Renal cortical epithelial cell (primary cell): Measurements from ENCODE around the gene CSTA. TPM values are rescaled to one million over a fixed set of nuclear protein-coding genes. Genes with fewer than 3 reads are reported as not detected.

Experiments used
- DNase-seq: peaks from one replicate; pipeline ENCODE4 v3.0.0-alpha.2; 2011; ENCODE audit warnings: low read depth
- total RNA-seq: library from RNA; depleted of rRNA; stranded (reverse); fragments of >200 nt; gene quantifications from 2 replicates; pipeline ENCODE4 v1.2.3, GENCODE V29; 2014

Gene CSTA
- total RNA-seq, 1 donor from 2014 or later = not detected

- DNase-seq = no peak
These were observed 2.7 kb upstream of the CSTA start for GRCh38 chr3:122322095-122323075.

GRCh38 chr3:122325769-122326168 is 721 bp downstream of the CSTA start:
- no peak for DNase-seq

GRCh38 chr3:122331886-122332285 is 6.8 kb downstream of the CSTA start:
- no peak for DNase-seq

GRCh38 chr3:122332551-122332950 is 7.5 kb downstream of the CSTA start:
- DNase-seq = no peak

GRCh38 chr3:122342803-122343202 is 17.8 kb downstream of the CSTA start:
- no peak for DNase-seq

- no peak for DNase-seq
These were observed 18.6 kb downstream of the CSTA start for GRCh38 chr3:122343654-122344053.

- peak; percentile 26 for DNase-seq
These were observed 24.1 kb downstream of the CSTA start for GRCh38 chr3:122349171-122349570.

- DNase-seq = peak; percentile 72
These were observed 25.9 kb downstream of the CSTA start for GRCh38 chr3:122350814-122351418.

- DNase-seq = no peak
These were observed 26.6 kb downstream of the CSTA start for GRCh38 chr3:122351612-122352011.

GRCh38 chr3:122353215-122353614 is 28.2 kb downstream of the CSTA start:
- no peak for DNase-seq

- no peak for DNase-seq
These were observed 28.9 kb downstream of the CSTA start for GRCh38 chr3:122353893-122354401.

- no peak for DNase-seq
These were observed 30.6 kb downstream of the CSTA start for GRCh38 chr3:122355612-122356011.

- DNase-seq = peak; percentile 52
These were observed 31.4 kb downstream of the CSTA start for GRCh38 chr3:122356402-122356801.

GRCh38 chr3:122357828-122358702 is 33.0 kb downstream of the CSTA start:
- DNase-seq = no peak

- no peak for DNase-seq
These were observed 33.6 kb downstream of the CSTA start for GRCh38 chr3:122358703-122359032.

- no peak for DNase-seq
These were observed 37.0 kb downstream of the CSTA start for GRCh38 chr3:122362026-122362425.

- no peak for DNase-seq
These were observed 39.4 kb downstream of the CSTA start for GRCh38 chr3:122364490-122364889.

- no peak for DNase-seq
These were observed 40.0 kb downstream of the CSTA start for GRCh38 chr3:122365073-122365472.

- peak; percentile 93 for DNase-seq
These were observed 40.7 kb downstream of the CSTA start for GRCh38 chr3:122365582-122366378.

GRCh38 chr3:122366379-122366749 is 41.3 kb downstream of the CSTA start:
- peak; percentile 52 for DNase-seq

- no peak for DNase-seq
These were observed 49.0 kb downstream of the CSTA start for GRCh38 chr3:122374034-122374433.
